Skeletal muscle tissue (tissue), 2 donors: ENCODE results near the gene TARP. TPM values are rescaled to one million over a fixed set of nuclear protein-coding genes. Genes with fewer than 3 reads are reported as not detected.

Experiments used
- small RNA-seq: library from RNA; depleted of rRNA; stranded (forward); fragments of <200 nt; gene quantifications from one replicate; pipeline ENCODE3, GENCODE V24; 2014
- total RNA-seq: library from RNA; depleted of rRNA; stranded (reverse); fragments of >200 nt; gene quantifications from one replicate; pipeline ENCODE4 v1.2.3, GENCODE V29; 2014

TARP gene

Small RNA genes lying within 50 kb of the gene (small RNA-seq; reads per million reads assigned to genes)
- gene TRGJ1: not detected
- gene TRGJ2: not detected
- gene TRGJP: not detected
- not detected for gene TRGJP1
- gene TRGJP2: not detected
- not detected for gene TRGVA

Other genes starting within 250 kb of the TARP start
- 28.2 TPM for gene STARD3NL, start 95.4 kb downstream of the TARP start, total RNA-seq